ENCODE data around the gene PCNP.
"Not testable (repeated sequence)": the region's sequence is repeated elsewhere in the genome, so short reads cannot be mapped to it uniquely, and the experiment has no call there.

The PCNP gene, protein sequence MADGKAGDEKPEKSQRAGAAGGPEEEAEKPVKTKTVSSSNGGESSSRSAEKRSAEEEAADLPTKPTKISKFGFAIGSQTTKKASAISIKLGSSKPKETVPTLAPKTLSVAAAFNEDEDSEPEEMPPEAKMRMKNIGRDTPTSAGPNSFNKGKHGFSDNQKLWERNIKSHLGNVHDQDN

DNA sequence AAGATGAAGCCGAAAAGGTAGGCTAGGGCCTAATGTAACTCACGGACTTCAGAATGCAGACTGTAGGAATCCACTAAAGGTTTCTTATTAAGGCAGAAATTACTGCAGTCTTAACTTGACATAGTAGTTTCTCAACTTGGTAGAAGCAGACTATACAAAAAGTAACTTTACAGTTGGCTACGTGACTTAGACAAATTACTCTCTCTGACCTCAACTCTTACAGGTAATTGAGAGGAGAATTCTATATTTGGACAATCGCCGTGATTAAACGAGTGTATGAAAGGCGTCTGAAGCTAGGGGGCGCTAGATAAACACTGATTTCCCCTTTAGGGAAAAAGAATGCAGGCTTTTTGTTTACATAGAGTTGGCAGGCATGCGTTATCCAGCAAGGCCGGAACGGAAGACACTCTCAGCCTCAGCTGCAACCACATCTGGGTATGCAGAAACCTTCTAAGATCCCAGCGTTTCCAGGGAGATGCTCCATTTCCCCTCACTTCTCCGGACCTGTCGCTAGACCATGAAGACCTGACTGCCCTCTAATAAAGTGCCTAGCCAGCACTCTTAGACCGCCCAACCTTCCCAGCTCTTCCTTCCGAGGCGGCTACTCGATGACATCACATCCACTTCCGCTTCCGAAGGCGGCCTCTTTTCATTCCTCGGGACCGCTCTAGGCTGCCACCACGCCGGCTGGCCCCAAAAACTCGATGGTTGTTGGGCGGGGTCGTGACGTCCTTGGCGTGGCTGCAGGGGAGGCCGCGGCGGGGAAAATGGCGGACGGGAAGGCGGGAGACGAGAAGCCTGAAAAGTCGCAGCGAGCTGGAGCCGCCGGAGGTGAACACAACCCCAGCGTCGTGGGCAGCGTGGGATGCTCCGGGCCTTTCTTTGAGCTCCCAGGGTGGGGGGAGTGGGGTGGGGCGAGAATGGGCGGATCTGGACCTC lies at the start of gene PCNP:
TSS of gene PCNP (plus strand) at position 732 of the 939 bp plus-strand sequence. CDS start at position 768, 36 bp downstream.
- peak; percentile 98 to 100 (median 99) for DNase-seq
- intact Hi-C loops (cut with DNase I), result loop anchor here (5.0 to 10.0 kb wide), 3 partner anchors 61 to 114 kb away; partner anchors contain the start of genes RPL24 and SENP7

DNA sequence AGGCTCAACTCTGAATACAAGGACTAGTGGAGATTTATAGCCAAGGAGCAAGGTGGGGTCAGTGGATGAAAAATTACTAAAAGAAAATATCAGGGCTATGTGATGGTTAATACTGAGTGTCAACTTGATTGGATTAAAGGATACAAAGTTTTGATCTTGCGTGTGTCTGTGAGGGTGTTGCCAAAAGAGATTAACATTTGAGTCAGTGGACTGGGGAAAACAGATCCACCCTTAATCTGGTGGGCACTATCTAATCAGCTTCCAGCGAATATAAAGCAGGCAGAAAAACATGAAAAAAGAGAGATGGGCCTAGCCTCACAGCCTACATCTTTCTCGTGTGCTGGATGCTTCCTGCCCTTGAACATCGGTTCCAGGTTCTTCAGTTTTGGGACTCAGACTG lies 46.5 kb upstream of the PCNP start:
- intact Hi-C loops (cut with DNase I), result no loop called here
- DNase-seq, result no peak

DNA sequence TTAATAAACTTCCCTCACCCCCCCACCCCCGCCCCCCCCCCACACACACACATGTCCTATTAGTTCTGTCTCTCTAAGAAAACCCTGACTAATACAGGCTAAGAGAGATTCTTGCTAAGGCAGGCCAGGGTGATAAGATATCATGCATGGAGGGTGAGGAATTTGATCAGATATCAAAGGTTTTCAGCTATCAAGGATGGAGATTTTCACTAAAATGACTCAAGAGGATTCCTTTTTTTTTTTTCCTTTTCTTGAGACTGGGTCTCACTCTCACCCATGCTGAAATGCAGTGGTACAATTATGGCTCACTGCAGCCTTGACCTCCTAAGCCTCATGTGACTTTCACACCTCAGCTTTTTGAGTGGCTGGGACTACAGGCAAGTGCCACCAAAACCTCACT lies 46.1 kb upstream of the PCNP start:
- intact Hi-C loops (cut with DNase I), result no loop called here
- DNase-seq, result no peak

DNA sequence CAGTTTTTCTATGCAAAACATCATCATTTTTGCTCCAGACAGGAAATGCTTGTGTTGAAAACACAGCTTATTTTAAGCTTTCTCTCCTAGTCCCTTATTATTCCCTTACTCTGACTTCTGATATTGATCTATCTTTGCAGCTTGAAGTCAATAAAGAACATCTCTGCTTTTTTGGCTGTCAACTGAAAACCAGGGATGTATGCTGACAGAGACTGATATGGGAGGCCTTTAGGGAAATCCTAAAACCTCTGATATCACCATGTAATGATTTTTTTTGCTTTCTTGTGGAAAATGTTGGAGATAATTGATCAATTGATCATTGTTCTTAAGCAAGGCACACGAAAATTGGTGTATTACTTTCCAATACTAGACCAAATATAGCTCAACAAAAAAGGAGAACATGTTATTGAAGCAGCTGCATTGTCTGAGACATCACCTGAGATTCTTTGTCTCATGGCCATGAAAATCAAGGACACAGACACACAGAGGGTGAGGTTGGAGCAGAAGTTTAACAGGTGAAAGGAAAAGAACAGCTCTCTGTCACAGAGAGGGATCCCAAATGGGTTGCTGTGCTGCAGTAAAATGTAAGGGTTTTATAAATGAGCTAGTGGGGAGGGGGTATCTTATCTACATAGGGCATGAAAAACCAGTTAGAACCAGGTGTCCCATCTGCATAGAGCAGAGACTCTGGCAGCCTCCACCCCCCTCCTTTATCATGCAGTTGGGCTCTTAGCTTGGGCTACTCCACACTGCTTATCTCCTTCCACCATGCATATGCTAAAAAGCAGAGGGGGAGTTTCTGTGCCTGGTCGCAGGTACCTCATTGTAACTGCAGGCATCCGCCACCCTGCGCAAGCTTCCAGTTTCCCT lies 43.9 kb upstream of the PCNP start:
- no peak for DNase-seq
- intact Hi-C loops (cut with DNase I), result no loop called here

DNA sequence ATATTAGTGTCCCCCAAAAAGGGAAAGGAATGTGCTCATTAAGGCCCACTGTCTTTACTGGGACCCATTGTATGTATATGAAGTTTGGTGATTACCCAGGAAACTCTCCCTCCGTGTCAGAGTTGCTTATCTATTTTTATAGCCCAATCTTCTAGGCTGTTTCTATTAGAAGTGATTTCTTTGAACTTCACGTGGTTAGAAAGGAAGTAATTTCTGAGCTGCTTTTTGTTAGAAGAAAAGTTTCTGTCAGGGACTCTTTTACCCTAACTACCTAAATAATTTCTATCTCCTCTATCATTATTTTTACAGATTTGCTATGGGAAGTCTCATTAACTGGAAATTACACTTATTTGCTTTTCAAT lies 43.3 kb upstream of the PCNP start:
- no peak for DNase-seq
- intact Hi-C loops (cut with DNase I), result no loop called here

DNA sequence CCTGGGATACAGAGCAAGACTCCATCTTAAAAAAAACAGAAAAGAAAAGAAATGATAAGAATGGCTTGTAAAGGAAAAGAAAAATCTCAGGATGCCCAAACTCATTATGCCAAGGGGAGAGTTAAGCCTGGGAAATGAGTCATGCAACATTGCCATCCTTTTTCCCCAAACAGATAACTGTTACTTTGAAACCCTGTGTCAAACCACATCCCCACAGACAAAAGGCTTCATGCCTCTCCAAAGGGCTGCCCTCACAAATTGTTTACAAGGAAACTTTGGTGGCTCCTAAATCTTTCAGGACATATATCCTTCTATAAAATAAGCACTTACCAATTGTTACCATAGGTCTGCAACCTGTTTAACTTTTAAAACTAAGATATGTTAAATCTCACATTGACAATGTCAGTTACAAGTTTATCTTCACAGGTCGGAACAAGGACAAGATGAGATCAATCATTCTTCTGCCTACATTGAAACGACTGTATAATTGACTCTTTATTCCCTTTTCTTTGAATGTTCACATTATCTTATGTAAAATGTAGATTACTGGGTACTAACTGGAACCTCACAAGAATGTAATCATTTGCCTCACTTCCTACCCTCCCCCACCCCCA lies 42.4 kb upstream of the PCNP start:
- no peak for DNase-seq
- intact Hi-C loops (cut with DNase I), result no loop called here

DNA sequence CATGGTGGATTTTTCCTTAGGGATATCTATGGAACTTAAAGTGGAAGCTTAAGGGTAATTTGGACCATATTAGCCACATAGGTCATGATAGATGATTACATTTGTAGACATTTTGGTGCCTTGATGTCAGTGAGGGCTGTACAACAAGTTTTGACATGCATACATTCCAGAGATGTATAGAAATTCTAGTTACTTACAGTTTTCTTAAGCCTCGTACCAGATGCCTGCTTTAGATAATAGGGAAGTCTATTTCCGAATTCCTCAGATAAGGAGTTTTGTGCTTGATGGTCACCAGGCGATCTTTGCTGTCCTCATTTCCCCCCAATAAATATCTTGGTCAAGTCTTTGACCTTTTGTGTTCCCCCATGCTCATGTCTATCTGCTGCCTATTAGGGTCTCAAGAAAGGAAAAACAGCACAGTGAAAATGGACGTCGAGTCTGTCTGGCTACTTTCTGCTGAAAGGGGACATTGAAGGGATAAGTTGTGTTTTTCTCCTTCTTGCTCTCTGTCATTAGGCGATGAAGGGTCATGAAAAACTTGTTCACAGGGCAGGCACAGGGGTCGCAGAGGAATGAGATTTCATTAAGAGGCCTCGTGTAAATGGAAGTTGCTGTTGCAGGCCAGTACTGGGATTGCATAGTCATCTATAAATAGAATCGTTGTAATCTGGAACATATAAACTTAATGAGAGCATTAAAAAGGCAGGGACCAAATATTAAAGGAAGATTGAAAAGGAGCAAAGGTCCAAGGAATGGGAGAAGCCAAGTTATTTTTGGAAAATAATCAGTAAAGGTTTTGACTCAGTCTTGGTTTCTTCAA lies 41.0 kb upstream of the PCNP start:
- DNase-seq, result no peak
- intact Hi-C loops (cut with DNase I), result no loop called here

DNA sequence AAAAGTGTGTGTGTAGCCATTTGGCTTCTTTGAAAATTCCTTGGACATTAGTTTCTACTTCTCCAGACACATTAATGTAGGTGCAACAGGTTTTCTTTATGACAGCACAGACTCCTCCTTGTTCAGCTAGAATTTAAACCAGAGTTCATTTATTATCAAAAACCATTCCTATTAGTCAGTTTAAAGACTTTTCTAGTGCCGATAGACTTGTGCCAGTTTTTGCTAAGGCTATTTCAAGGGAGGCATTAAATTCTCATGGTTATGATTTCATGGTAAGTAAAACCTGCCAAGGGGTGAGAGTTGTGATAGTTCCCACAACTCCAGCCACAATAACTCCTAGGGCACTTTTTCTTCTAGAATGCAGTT lies 40.4 kb upstream of the PCNP start:
- intact Hi-C loops (cut with DNase I), result no loop called here
- no peak for DNase-seq

DNA sequence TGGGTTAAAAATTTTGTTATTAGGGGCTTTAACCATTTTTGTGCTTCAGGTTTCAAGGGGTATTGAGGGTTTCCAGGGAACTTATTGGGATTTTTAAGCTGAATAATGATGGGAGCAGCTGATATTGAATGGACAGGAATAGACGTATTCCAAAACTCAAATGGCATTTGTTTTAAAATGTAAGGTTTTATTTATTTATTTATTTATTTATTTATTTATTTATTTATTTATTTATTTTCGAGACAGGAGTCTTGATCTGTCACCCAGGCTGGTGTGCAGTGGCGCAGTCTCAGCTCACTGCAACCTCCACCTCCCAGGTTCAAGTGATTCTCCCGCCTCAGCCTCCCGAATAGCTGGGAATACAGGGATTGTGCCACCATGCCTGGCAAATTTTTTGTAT lies 38.8 kb upstream of the PCNP start:
- no peak for DNase-seq
- intact Hi-C loops (cut with DNase I), result no loop called here

DNA sequence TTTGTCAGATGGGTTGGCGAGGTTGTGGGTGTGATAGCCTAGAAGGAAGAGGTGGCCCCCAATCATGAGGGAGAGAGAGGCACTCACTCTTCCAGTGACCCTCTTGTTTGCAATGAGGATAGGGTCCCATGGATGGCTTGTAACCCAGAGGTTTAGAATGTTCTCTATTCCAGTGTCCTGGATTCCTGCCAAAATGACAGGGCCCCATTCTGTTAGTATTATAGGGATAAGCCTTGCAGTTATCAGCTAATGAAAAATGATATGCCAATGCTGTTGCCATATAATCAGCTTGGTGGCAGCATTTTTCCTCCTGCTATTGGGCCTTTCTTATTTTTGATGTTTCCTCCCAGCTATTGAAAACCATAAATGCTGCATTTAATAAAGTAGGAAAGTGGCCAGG lies 37.7 kb upstream of the PCNP start:
- intact Hi-C loops (cut with DNase I), result no loop called here
- DNase-seq, result no peak

DNA sequence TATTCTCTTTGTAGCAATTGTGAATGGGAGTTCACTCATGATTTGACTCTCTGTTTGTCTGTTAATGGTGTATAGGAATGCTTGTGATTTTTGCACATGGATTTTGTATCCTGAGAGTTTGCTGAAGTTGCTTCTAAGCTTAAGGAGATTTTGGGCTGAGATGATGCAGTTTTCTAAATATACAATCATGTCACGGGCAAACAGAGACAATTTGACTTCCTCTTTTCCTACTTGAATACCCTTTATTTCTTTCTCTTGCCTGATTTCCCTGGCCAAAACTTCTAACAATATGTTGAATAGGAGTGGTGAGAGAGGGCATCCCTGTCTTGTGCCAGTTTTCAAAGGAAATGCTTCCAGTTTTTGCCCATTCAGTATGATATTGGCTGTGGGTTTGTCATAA lies 37.0 kb upstream of the PCNP start:
- intact Hi-C loops (cut with DNase I); DNase-seq: not testable (repeated sequence)

DNA sequence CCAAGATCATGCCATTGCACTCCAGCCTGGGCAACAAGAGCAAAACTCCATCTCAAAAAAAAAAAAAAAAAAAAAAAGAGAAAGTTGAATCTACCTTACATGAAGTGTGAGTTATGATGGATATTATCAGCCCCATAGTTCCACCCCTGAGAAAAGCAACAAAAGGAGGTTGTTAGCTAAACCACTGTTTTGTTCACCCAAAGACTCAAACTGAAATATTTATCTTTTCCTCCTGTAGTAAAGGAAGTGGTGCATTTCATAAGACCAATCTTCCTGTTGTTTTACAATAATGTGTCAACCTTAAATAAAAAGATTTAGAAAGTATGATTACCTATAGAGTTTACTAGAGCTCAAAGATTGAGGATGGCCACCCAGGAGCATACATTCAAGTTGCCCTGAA lies 31.0 kb upstream of the PCNP start:
- no peak for DNase-seq
- intact Hi-C loops (cut with DNase I), result no loop called here

DNA sequence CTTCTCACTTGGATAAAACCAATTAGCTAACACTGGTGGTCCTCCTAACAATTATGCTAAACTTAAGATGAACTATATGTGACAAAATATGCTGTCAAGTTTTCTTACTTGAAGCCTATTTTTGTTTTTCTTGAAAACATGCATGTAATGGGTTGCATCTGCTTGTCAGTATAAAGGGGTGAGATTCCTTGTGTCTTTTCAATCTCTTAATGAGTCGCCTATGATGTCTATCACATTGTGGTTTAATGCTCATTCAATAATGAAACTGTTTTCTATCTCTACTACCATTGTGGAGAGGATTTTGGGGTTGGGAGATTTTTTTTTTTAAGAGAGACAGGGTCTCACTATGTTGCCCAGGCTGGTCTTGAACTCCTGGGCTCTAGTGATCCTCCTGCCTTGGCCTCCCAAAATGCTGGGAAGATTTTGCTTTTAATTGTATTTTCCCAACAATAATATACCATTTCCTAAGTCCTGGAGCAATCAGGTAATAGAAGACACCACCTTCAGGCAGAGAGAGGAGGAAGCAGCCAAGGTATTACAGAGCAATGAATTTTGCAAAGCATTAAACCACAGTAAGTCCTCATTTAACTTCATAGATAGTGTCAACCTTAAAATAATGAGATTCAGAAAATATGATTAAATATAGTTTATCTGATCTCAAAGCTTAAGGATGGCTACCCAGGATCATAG lies 29.7 kb upstream of the PCNP start:
- intact Hi-C loops (cut with DNase I), result no loop called here
- DNase-seq, result no peak

DNA sequence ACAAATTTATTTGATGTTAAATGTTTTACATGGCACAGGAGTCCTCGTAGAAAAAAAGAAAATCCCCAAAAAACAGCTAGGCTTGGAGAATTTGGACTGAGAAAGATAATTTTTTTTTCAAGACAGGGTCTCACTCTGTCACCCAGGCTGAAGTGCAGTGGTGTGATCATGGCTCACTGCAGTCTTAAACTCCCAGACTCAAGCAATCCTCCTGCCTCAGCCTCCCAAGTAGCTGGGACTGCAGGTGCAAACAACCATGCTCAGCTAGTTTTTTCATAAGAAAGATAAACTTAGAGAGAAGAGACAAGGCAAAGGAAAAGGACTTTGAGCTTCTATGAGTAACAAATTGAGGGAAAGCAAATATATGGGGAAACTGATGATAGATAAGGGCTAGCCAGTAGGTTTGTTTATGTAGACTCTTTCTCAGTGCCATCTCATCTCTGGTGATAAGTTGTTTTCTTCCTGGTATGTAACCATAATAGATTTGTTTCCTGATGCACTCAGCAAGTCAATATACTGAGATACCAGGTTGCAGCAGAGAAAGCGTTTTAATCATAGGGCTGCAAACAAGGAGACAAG lies 25.4 kb upstream of the PCNP start:
- no peak for DNase-seq
- intact Hi-C loops (cut with DNase I), result no loop called here

DNA sequence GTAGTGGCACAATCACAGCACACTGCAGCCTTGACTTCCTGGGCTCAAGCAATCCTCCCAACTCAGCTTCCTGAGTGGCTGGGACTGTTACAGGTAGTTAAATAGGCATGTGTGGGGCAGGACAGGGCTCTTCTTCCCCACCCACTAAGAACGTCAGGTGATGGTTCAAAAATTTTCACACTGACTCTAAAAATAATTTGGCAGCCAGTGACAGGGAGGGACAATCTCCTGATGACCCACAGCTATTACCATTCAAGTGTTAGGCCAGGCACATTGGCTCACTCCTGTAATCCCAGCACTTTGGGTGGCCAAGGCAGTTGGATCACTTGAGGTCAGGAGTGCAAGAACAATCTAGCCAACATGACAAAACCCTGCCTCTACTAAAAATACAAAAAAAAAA lies 24.5 kb upstream of the PCNP start:
- DNase-seq, result no peak
- intact Hi-C loops (cut with DNase I), result no loop called here

DNA sequence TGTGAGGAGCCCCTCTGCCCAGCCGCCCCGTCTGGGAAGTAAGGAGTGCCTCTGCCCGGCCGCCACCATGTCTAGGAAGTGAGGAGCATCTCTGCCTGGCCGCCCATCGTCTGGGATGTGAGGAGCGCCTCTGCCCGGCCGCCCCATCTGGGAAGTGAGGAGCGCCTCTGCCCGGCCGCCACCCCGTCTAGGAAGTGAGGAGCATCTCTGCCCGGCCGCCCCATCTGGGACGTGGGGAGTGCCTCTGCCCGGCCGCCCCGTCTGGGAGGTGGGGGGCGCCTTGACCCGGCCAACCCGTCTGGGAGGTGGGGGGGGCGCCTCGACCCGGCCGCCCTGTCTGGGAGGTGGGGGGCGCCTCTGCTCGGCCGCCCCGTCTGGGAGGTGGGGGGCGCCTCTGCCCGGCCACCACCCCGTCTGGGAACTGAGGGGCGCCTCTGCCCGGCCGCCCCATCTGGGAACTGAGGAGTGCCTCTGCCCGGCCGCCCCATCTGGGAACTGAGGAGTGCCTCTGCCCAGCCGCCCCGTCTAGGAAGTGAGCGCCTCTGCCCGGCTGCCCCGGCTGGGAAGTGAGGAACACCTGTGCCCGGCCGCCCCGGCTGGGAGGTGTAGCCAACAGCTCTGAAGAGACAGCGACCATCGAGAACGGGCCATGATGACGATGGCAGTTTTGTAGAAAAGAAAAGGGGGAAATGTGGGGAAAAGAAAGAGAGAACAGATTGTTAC lies 22.5 kb upstream of the PCNP start:
- DNase-seq; intact Hi-C loops (cut with DNase I): not testable (repeated sequence)

DNA sequence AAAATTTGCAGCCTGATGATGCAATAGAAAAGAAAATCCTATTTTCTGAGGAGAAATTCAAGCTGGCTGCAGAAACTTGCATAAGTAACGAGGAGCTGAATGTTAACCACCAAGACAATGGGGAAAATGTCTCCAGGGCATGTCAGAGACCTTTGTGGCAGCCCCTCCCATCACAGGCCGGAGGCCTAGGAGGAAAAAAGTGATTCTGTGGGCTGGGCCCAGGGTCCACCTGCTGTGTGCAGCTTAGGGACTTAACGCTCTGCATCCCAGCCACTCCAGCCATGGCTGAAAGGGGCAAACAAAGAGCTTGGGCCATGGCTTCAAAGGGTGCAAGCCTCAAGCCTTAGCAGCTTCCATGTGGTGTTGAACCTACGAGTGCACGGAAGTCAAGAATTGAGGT lies 20.6 kb upstream of the PCNP start:
- intact Hi-C loops (cut with DNase I); DNase-seq: not testable (repeated sequence)

Data from head of caudate nucleus (tissue), 42 donors.